H1 (cell line): ENCODE measurements around the gene GCK. TPM values are rescaled to one million over a fixed set of nuclear protein-coding genes. Genes with fewer than 3 reads are reported as not detected.

ENCODE experiments used
- CTCF ChIA-PET: fragments of 300-600 bp; sonication (Branson Sonifier 250); formaldehyde crosslinking; loops from one replicate; lab custom pipeline; 2021; ENCODE audit not compliant: partially characterized antibody; lab: Charles Lee
- POLR2A ChIA-PET: fragments of 300-600 bp; sonication (Branson Sonifier 250); formaldehyde crosslinking; loops from one replicate; lab custom pipeline; 2021; ENCODE audit warnings: inconsistent platforms; ENCODE audit not compliant: partially characterized antibody; lab: Charles Lee
- DNase-seq, 2 experiments: peaks; one replicate each; pipeline versions ENCODE4 v3.0.0 to v3.0.0-alpha.2; 2010 to 2022; ENCODE audit warnings: low spot score in 2 of 2, low read depth in 1 of 2, mixed read lengths in 1 of 2
- FAIRE-seq: peaks from 2 replicates; lab custom pipeline; 2011; peaks lifted over from hg19 to GRCh38; lab: Jason Lieb, UNC
- H2AFZ ChIP-seq: 2 replicates; pipeline ENCODE4 v1.8.1; 2012; ENCODE audit warnings: low read length, inconsistent platforms
- H2AK5ac ChIP-seq: 2 replicates; pipeline ENCODE4 v1.6.1; 2013; ENCODE audit warnings: low read depth, low read length
- H2BK120ac ChIP-seq: replicated peaks from 2 replicates; pipeline ENCODE3; 2013; ENCODE audit warnings: low read depth, low read length, inconsistent platforms
- H2BK12ac ChIP-seq: 2 replicates; pipeline ENCODE4 v1.6.1; 2013; ENCODE audit warnings: low read depth, low read length
- H2BK15ac ChIP-seq: 2 replicates; pipeline ENCODE4 v1.6.1; 2013; ENCODE audit warnings: low read length
- H2BK20ac ChIP-seq: 2 replicates; pipeline ENCODE4 v1.6.1; 2013; ENCODE audit warnings: low read length
- H2BK5ac ChIP-seq: 2 replicates; pipeline ENCODE4 v1.6.1; 2013; ENCODE audit warnings: low read depth, low read length
- H3K14ac ChIP-seq: 2 replicates; pipeline ENCODE4 v1.6.1; 2013; ENCODE audit warnings: inconsistent platforms; ENCODE audit not compliant: insufficient read length
- H3K18ac ChIP-seq: 2 replicates; pipeline ENCODE4 v1.6.1; 2013; ENCODE audit warnings: low read length; ENCODE audit errors: extremely low read depth
- H3K23ac ChIP-seq: 2 replicates; pipeline ENCODE4 v1.6.1; 2013; ENCODE audit warnings: inconsistent platforms; ENCODE audit not compliant: insufficient read length
- H3K23me2 ChIP-seq: 2 replicates; pipeline ENCODE4 v1.6.1; 2013; ENCODE audit warnings: low read depth, low read length
- H3K27ac ChIP-seq: 2 replicates; pipeline ENCODE4 v1.6.1; 2011; ENCODE audit warnings: low read depth, low read length, inconsistent platforms
- H3K27me3 ChIP-seq, 4 experiments: replicated peaks in 1 of 4; 1 replicate in 1 of 4; 2 replicates in 3 of 4; pipeline versions ENCODE4 v1.6.1 to v1.8.1; 2011 to 2013; ENCODE audit warnings: low read length in 3 of 4, mild to moderate bottlenecking in 3 of 4, inconsistent platforms in 2 of 4, mixed read lengths in 2 of 4, moderate library complexity in 1 of 4; ENCODE audit not compliant: control insufficient read depth in 3 of 4, insufficient read depth in 3 of 4; ENCODE audit errors: extremely low read depth in 1 of 4
- H3K36me3 ChIP-seq, 4 experiments: 2 replicates each; pipeline versions ENCODE4 v1.6.1 to v1.8.1; 2011 to 2013; ENCODE audit warnings: mild to moderate bottlenecking in 4 of 4, low read length in 3 of 4, moderate library complexity in 2 of 4, control low read depth in 1 of 4, inconsistent platforms in 1 of 4; ENCODE audit not compliant: insufficient read depth in 4 of 4, control insufficient read depth in 2 of 4
- H3K4ac ChIP-seq: replicated peaks from 2 replicates; pipeline ENCODE3; 2013; ENCODE audit warnings: low read length, low read depth, mixed read lengths, inconsistent platforms; ENCODE audit not compliant: insufficient read length
- H3K4me1 ChIP-seq, 4 experiments: replicated peaks in 1 of 4; 1 replicate in 1 of 4; 2 replicates in 3 of 4; pipeline versions ENCODE4 v1.6.1 to v1.8.1; 2011 to 2013; ENCODE audit warnings: low read length in 3 of 4, inconsistent platforms in 2 of 4, mixed read lengths in 1 of 4; ENCODE audit not compliant: insufficient read depth in 4 of 4, control insufficient read depth in 3 of 4
- H3K4me2 ChIP-seq, 2 experiments: 2 replicates each; pipeline versions ENCODE4 v1.6.1 to v1.8.1; 2011 to 2013; ENCODE audit warnings: low read depth in 2 of 2, low read length in 2 of 2, control low read depth in 1 of 2, inconsistent platforms in 1 of 2, mild to moderate bottlenecking in 1 of 2; ENCODE audit not compliant: insufficient read depth in 1 of 2
- H3K4me3 ChIP-seq, 4 experiments: fragments of 200-600, 300-600 bp in 1 of 4; sonication (generic), shearing (Covaris generic), sonication (Bioruptor Twin) in 1 of 4; 2 replicates each; pipeline versions ENCODE4 v1.5.1 to v1.8.1; 2011 to 2016; ENCODE audit warnings: low read length in 4 of 4, low read depth in 3 of 4, control low read depth in 2 of 4, inconsistent platforms in 2 of 4, mild to moderate bottlenecking in 2 of 4, mixed read lengths in 1 of 4, moderate library complexity in 1 of 4; ENCODE audit not compliant: insufficient read depth in 2 of 4; ENCODE audit errors: extremely low read depth in 1 of 4
- H3K56ac ChIP-seq: replicated peaks from 2 replicates; pipeline ENCODE3; 2013; ENCODE audit warnings: low read depth, mild to moderate bottlenecking, mixed read lengths, low read length, inconsistent platforms; ENCODE audit not compliant: insufficient read length
- H3K79me1 ChIP-seq: 2 replicates; pipeline ENCODE4 v1.6.1; 2013; ENCODE audit warnings: low read depth, low read length, control low read depth
- H3K79me2 ChIP-seq, 2 experiments: 2 replicates each; pipeline versions ENCODE4 v1.6.1 to v1.8.1; 2012 to 2013; ENCODE audit warnings: low read length in 2 of 2, mild to moderate bottlenecking in 2 of 2, inconsistent platforms in 1 of 2; ENCODE audit not compliant: insufficient read depth in 2 of 2, control insufficient read depth in 1 of 2
- H3K9ac ChIP-seq, 4 experiments: replicated peaks in 1 of 4; 1 replicate in 1 of 4; 2 replicates in 3 of 4; pipeline versions ENCODE4 v1.6.1 to v1.8.1; 2011 to 2013; ENCODE audit warnings: low read depth in 3 of 4, low read length in 3 of 4, control low read depth in 2 of 4, mild to moderate bottlenecking in 2 of 4, moderate library complexity in 2 of 4, inconsistent platforms in 1 of 4; ENCODE audit errors: extremely low read depth in 1 of 4
- H3K9me3 ChIP-seq, 2 experiments: 2 replicates each; pipeline versions ENCODE4 v1.6.1 to v1.8.1; 2012 to 2013; ENCODE audit warnings: mild to moderate bottlenecking in 2 of 2, moderate library complexity in 2 of 2, control low read depth in 1 of 2, inconsistent platforms in 1 of 2, low read depth in 1 of 2, low read length in 1 of 2, mixed read lengths in 1 of 2; ENCODE audit not compliant: insufficient read depth in 2 of 2
- H4K20me1 ChIP-seq, 2 experiments: replicated peaks in 1 of 2; 2 replicates each; pipeline versions ENCODE3 to v1.8.1; 2011 to 2013; ENCODE audit warnings: inconsistent platforms in 2 of 2, low read length in 2 of 2, mild to moderate bottlenecking in 1 of 2; ENCODE audit not compliant: insufficient read depth in 2 of 2, control insufficient read depth in 1 of 2
- H4K5ac ChIP-seq: 2 replicates; pipeline ENCODE4 v1.6.1; 2013; ENCODE audit warnings: low read length, low read depth, mixed read lengths, inconsistent platforms; ENCODE audit not compliant: insufficient read length
- H4K8ac ChIP-seq: 2 replicates; pipeline ENCODE4 v1.8.0; 2013; ENCODE audit warnings: mild to moderate bottlenecking, moderate library complexity, low read length, inconsistent platforms; ENCODE audit not compliant: insufficient read depth; ENCODE audit errors: extremely low read depth
- H4K91ac ChIP-seq: replicated peaks from 2 replicates; pipeline ENCODE3; 2013; ENCODE audit warnings: low read length, mixed read lengths, inconsistent platforms; ENCODE audit not compliant: insufficient read length
- BRCA1 ChIP-seq: IDR thresholded peaks from 2 replicates; pipeline ENCODE4 v1.6.1; 2012; ENCODE audit warnings: low read depth, low read length, improper control_type of control experiment
- CBX8 ChIP-seq: fragments of 300-800, 300-1000 bp; sonication (generic); IDR thresholded peaks from 2 replicates; pipeline ENCODE4 v1.7.1; 2016; ENCODE audit warnings: low read depth, low read length, borderline replicate concordance
- FOSL1 ChIP-seq: IDR thresholded peaks from 2 replicates; pipeline ENCODE4 v1.6.1; 2011; ENCODE audit warnings: mild to moderate bottlenecking, low read depth, low read length, moderate library complexity; ENCODE audit not compliant: insufficient read depth
- JUND ChIP-seq: IDR thresholded peaks from 2 replicates; pipeline ENCODE4 v1.6.1; 2011; ENCODE audit warnings: mild to moderate bottlenecking, improper control_type of control experiment, low read length
- KDM5A ChIP-seq: fragments of 200-600 bp; IDR thresholded peaks from 2 replicates; pipeline ENCODE4 v1.7.1; 2012; ENCODE audit warnings: mild to moderate bottlenecking, low read length, inconsistent platforms, mixed read lengths
- POLR2A ChIP-seq, 2 experiments: IDR thresholded peaks; 1 replicate in 1 of 2; 2 replicates in 1 of 2; pipeline ENCODE4 v1.6.1; 2011; ENCODE audit warnings: low read depth in 2 of 2, low read length in 2 of 2, mild to moderate bottlenecking in 2 of 2; ENCODE audit errors: control extremely low read depth in 1 of 2
- POLR2AphosphoS5 ChIP-seq: IDR thresholded peaks from 2 replicates; pipeline ENCODE4 v1.6.1; 2011; ENCODE audit warnings: low read depth, low read length
- RBBP5 ChIP-seq: IDR thresholded peaks from 2 replicates; pipeline ENCODE4 v1.7.1; 2012; ENCODE audit warnings: low read depth, mild to moderate bottlenecking, inconsistent platforms, low read length, moderate library complexity, borderline replicate concordance
- SIX5 ChIP-seq: IDR thresholded peaks from 2 replicates; pipeline ENCODE4 v1.6.1; 2011; ENCODE audit warnings: mild to moderate bottlenecking, low read depth, low read length
- SP4 ChIP-seq: IDR thresholded peaks from 2 replicates; pipeline ENCODE4 v1.6.1; 2012; ENCODE audit warnings: low read length, inconsistent platforms
- TBP ChIP-seq: IDR thresholded peaks from 2 replicates; pipeline ENCODE4 v1.6.1; 2011; ENCODE audit warnings: low read depth, low read length, improper control_type of control experiment
- USF2 ChIP-seq: IDR thresholded peaks from 2 replicates; pipeline ENCODE4 v1.6.1; 2011; ENCODE audit warnings: low read length, improper control_type of control experiment
- YY1 ChIP-seq: IDR thresholded peaks from 2 replicates; pipeline ENCODE4 v1.6.1; 2011; ENCODE audit warnings: low read depth, mild to moderate bottlenecking, low read length
- WGBS, 2 experiments: shearing (Covaris generic) in 1 of 2; methylation state at CpG; one replicate each; pipeline versions ENCODE4 v1.1.6 to v1.1.7; 2013 to 2015; ENCODE audit warnings: low lambda C conversion rate in 2 of 2, mixed read lengths in 2 of 2, inconsistent platforms in 1 of 2, low coverage in 1 of 2, missing lambda C conversion rate in 1 of 2; ENCODE audit not compliant: insufficient replicate concordance in 2 of 2, insufficient coverage in 1 of 2, insufficient read length in 1 of 2; ENCODE audit errors: extremely low coverage in 1 of 2, missing lambda C conversion rate in 1 of 2; 5-methylcytosine and 5-hydroxymethylcytosine counted together
- polyA plus RNA-seq, 7 experiments: library from polyadenylated mRNA; depleted of rRNA in 3 of 7; stranded (reverse) in 5 of 7; unstranded in 2 of 7; fragments of >200 nt in 5 of 7; fragments of 200-250 nt in 2 of 7; gene quantifications; 1 replicate in 5 of 7; 2 replicates in 1 of 7; 4 replicates in 1 of 7; pipeline versions ENCODE4 v1.2.1 to v1.2.3, GENCODE V29; 2011 to 2013; ENCODE audit warnings: missing spikeins in 2 of 7, mixed read lengths in 2 of 7
- total RNA-seq: library from RNA; stranded (reverse); fragmentation: NEBNext Ultra II Directional; extraction: Animal tissue kit (Norgen Biotek cat#: 25700); gene quantifications from 2 replicates; pipeline ENCODE4 v1.2.1, GENCODE V29; 2021

Gene GCK
- total and polyA plus RNA-seq, 2 of the 8 experiments (the other 6 are each of a cell fraction or from before 2014, with no cell fraction given) = 2.4 to 4.9 TPM

DNA sequence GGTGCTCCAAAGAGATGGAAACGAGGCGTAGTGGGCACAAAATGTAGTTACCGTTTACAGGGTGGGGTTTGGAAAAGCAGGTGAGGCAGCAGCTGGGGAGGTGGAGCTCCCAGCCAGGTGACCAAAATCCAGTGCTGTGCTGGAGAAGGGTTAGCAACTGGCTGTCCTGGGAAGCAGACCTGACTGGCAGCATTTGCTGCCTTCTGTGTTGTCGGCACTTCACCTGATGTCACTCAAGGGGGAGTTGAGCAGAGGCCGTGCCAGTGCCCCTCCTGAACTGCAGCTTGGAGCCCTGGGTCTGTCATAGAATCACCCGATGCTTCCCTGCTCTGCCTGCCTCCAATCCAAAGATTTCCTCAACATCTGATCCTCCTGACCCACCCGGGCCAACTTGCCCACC, 12.8 kb downstream of the GCK start:
- Histone ChIP-seq H3K36me3 (no peaks in the 10 kb centered on the region), H4K20me1 (no peaks in the 10 kb centered on the region), H2BK5ac (no peak overlapping the region), H3K23ac (no peak overlapping the region), H2BK120ac (no peak overlapping the region), H3K4me1 (peaks cover 0 to 4% (median 2%) of the 10 kb centered on the region in 4 experiments; a peak in 3 of 7 replicates), H2AFZ (no peak overlapping the region), H3K27me3 (no peaks in the 10 kb centered on the region; a peak in 1 of 7 replicates), H3K14ac (no peak overlapping the region), H3K9me3 (no peaks in the 10 kb centered on the region), H3K23me2 (no peaks in the 10 kb centered on the region), H3K4me3 (no peak overlapping the region), H4K5ac (no peak overlapping the region), H4K8ac (peak overlapping the region; percentile 73), H2BK12ac (no peak overlapping the region), H3K4ac (no peak overlapping the region), H3K9ac (no peak overlapping the region), H2AK5ac (no peak overlapping the region), H2BK15ac (no peak overlapping the region), H2BK20ac (no peak overlapping the region), H3K79me1 (no peaks in the 10 kb centered on the region), H3K18ac (no peak overlapping the region), H3K56ac (no peak overlapping the region), H3K79me2 (no peaks in the 10 kb centered on the region), H4K91ac (peak overlapping the region; percentile 5), H3K27ac (no peak overlapping the region), H3K4me2 (no peak overlapping the region)
- ChIA-PET POLR2A (no interaction called here), CTCF (interaction anchor here (2.1 kb wide), 1 partner anchor 45 kb away, joined by 7 read pairs; no protein-coding TSS in a partner anchor)
- DNase-seq = no peak
- FAIRE-seq = no peak
- 74% methylated on average over 7 of the region's 7 CpGs; no CpG with 5 or more reads in 1 of the 2 experiments for WGBS, 2 experiments
- TF ChIP-seq SP4 (no peak), CBX8 (no peak), FOSL1 (no peak), POLR2A (IDR thresholded peaks at IDR 0.05; ENCODE audit: control extremely low read depth in 1 of 2, low read depth in 2 of 2, low read length in 2 of 2) (no peak), KDM5A (no peak), JUND (no peak), TBP (no peak), RBBP5 (no peak), YY1 (no peak), USF2 (no peak), POLR2AphosphoS5 (no peak), SIX5 (no peak), BRCA1 (no peak)
